GM12878 (cell line): ENCODE results near the gene AP3D1. TPM values are rescaled to one million over a fixed set of nuclear protein-coding genes. Genes with fewer than 3 reads are reported as not detected.

ENCODE experiments used
- BRCA1 ChIP-seq: IDR thresholded peaks from 2 replicates; pipeline ENCODE4 v1.6.1; 2011; ENCODE audit warnings: low read depth, low read length, improper control_type of control experiment
- CBX3 ChIP-seq: fragments of 200-600 bp; sonication (generic); IDR thresholded peaks from 2 replicates; pipeline ENCODE4 v1.6.1; 2016; ENCODE audit warnings: low read depth, borderline replicate concordance
- EGR1 ChIP-seq, 2 experiments: IDR thresholded peaks; 1 replicate in 1 of 2; 2 replicates in 1 of 2; pipeline ENCODE4 v1.6.1; 2011 to 2012; ENCODE audit warnings: low read depth in 2 of 2, low read length in 2 of 2, borderline replicate concordance in 1 of 2, mild to moderate bottlenecking in 1 of 2, moderate library complexity in 1 of 2
- FOXM1 ChIP-seq: IDR thresholded peaks from 2 replicates; pipeline ENCODE4 v1.6.1; 2012; ENCODE audit warnings: low read depth, mild to moderate bottlenecking, inconsistent platforms, low read length, moderate library complexity
- MTA3 ChIP-seq: IDR thresholded peaks from 2 replicates; pipeline ENCODE4 v1.6.1; 2012; ENCODE audit warnings: low read length, inconsistent platforms, borderline replicate concordance
- POLR2A ChIP-seq: IDR thresholded peaks from 2 replicates; pipeline ENCODE4 v1.6.1; 2011; ENCODE audit warnings: low read depth, mild to moderate bottlenecking, low read length
- RCOR1 ChIP-seq: conservative IDR thresholded peaks from 2 replicates; pipeline ENCODE4 v1.6.1; 2012; ENCODE audit warnings: low read depth, low read length, improper control_type of control experiment
- RELA ChIP-seq: fragments of 450-650 bp; IDR thresholded peaks from 2 replicates; pipeline ENCODE4 v1.8.0; 2014; ENCODE audit warnings: borderline replicate concordance; ENCODE audit not compliant: partially characterized antibody
- RFX5 ChIP-seq: IDR thresholded peaks from 2 replicates; pipeline ENCODE4 v1.6.1; 2011; ENCODE audit warnings: low read depth, low read length, improper control_type of control experiment
- SMAD5 ChIP-seq: IDR thresholded peaks from 2 replicates; pipeline ENCODE4 v1.6.1; 2016; ENCODE audit warnings: antibody characterized with exemption, low read depth
- SMARCA5 ChIP-seq: fragments of 450-650 bp; IDR thresholded peaks from 2 replicates; pipeline ENCODE4 v1.6.1; 2017; ENCODE audit warnings: mild to moderate bottlenecking
- YBX1 ChIP-seq: fragments of 450-650 bp; IDR thresholded peaks from 2 replicates; pipeline ENCODE4 v1.6.1; 2016; ENCODE audit warnings: antibody characterized with exemption
- ZNF24 ChIP-seq: fragments of 450-650 bp; IDR thresholded peaks from 2 replicates; pipeline ENCODE4 v1.6.1; 2017; ENCODE audit warnings: antibody characterized with exemption, mild to moderate bottlenecking
- ZNF274 ChIP-seq: IDR thresholded peaks from one replicate; pipeline ENCODE4 v1.8.0; 2011; ENCODE audit not compliant: insufficient read length, insufficient read depth
- polyA plus RNA-seq, 11 experiments: library from polyadenylated mRNA; depleted of rRNA in 4 of 11; unstranded in 6 of 11; stranded (reverse) in 5 of 11; fragments of >200 nt; fragmentation: Nextera tagmentation in 4 of 11; fragmentation: Illumina TruSeq in 1 of 11; extraction: Ambion mirVana in 4 of 11; extraction: Trizol in 1 of 11; gene quantifications; 1 replicate in 1 of 11; 2 replicates in 10 of 11; pipeline versions ENCODE4 v1.2.1 to v1.2.3, GENCODE V29; 2011 to 2016; ENCODE audit warnings: inconsistent platforms in 2 of 11, missing spikeins in 2 of 11, low read depth in 1 of 11
- total RNA-seq, 4 experiments: library from RNA; depleted of rRNA in 3 of 4; stranded (reverse); fragments of >200 nt in 3 of 4; fragmentation: Illumina TruSeq in 1 of 4; extraction: Trizol in 1 of 4; gene quantifications; 2 replicates each; pipeline versions ENCODE4 v1.2.1 to v1.2.3, GENCODE V29; 2013 to 2021
- TF ChIP-seq, protein P1 (sequence below): IDR thresholded peaks from 2 replicates; pipeline ENCODE4 v1.6.1; 2011; ENCODE audit warnings: borderline replicate concordance, low read depth, mild to moderate bottlenecking, moderate library complexity, low read length; ENCODE audit not compliant: insufficient read depth, poor library complexity, severe bottlenecking
- TF ChIP-seq, protein P2 (sequence below): fragments of 450-650 bp; conservative IDR thresholded peaks from 2 replicates; pipeline ENCODE4 v1.6.1; 2017; ENCODE audit warnings: mild to moderate bottlenecking, moderate library complexity
- TF ChIP-seq, protein P3 (sequence below): IDR thresholded peaks from 2 replicates; pipeline ENCODE4 v1.6.1; 2012; ENCODE audit warnings: low read depth, low read length, improper control_type of control experiment
- TF ChIP-seq, protein P4 (sequence below): fragments of 450-650 bp; IDR thresholded peaks from 2 replicates; pipeline ENCODE4 v1.6.1; 2017; ENCODE audit warnings: mild to moderate bottlenecking, low read depth, inconsistent platforms; ENCODE audit not compliant: poor library complexity, severe bottlenecking
- TF ChIP-seq, protein P5 (sequence below): fragments of 150-350 bp; IDR thresholded peaks from 2 replicates; pipeline ENCODE4 v1.6.1; 2016; ENCODE audit warnings: low read depth, low read length

AP3D1 gene
- total and polyA plus RNA-seq, 10 of the 15 experiments (the other 5 are each of a cell fraction or from before 2014, with no cell fraction given), result 1.5 to 108 (median 59.1) TPM

DNA sequence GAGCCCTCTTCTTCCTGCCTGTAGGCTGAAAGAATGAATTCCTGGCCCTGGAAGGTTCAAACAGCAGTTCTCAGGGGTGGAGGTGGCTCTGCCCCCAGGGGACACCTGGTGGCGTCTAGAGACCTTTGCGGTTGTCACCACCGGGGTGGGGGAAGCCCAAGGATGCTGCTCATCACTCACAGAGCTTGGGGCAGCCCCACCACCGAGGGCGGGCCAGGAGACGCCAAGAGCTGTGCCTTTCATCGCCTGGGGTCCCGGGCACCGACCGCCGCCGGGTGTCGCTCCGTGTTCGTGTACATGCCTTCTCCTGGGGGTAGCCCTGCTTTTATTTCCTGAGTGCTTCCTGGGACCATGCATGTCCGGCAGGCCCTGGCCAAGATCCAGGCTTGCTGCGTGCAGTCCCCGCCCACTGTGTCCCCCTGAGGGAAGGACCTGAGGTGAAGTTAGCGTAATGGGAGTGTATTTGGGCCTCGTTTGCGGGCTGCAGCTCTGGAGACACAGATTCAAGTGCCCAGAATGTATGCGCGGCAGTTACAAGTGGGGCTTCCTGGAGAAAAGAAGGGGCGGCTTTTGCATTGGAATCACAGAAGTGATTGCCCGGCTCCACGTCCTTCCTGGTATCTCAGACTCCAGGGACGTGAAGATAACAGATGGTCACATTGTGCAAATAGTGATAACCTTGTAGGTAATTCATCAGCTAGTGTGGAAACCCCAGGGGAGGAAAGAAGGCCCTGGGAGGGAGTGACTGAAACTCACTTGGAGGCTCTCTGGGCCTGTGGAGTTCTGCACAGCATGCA lies 20.2 kb upstream of the AP3D1 start (continued):
- TF ChIP-seq POLR2A, result peak; percentile 65; the same call in 1 of the 2 replicates
- TF ChIP-seq, protein P1, sequence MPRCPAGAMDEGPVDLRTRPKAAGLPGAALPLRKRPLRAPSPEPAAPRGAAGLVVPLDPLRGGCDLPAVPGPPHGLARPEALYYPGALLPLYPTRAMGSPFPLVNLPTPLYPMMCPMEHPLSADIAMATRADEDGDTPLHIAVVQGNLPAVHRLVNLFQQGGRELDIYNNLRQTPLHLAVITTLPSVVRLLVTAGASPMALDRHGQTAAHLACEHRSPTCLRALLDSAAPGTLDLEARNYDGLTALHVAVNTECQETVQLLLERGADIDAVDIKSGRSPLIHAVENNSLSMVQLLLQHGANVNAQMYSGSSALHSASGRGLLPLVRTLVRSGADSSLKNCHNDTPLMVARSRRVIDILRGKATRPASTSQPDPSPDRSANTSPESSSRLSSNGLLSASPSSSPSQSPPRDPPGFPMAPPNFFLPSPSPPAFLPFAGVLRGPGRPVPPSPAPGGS, result peak; percentile 100
- TF ChIP-seq BRCA1, result no peak
- TF ChIP-seq, protein P2, sequence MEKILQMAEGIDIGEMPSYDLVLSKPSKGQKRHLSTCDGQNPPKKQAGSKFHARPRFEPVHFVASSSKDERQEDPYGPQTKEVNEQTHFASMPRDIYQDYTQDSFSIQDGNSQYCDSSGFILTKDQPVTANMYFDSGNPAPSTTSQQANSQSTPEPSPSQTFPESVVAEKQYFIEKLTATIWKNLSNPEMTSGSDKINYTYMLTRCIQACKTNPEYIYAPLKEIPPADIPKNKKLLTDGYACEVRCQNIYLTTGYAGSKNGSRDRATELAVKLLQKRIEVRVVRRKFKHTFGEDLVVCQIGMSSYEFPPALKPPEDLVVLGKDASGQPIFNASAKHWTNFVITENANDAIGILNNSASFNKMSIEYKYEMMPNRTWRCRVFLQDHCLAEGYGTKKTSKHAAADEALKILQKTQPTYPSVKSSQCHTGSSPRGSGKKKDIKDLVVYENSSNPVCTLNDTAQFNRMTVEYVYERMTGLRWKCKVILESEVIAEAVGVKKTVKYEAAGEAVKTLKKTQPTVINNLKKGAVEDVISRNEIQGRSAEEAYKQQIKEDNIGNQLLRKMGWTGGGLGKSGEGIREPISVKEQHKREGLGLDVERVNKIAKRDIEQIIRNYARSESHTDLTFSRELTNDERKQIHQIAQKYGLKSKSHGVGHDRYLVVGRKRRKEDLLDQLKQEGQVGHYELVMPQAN, result peak; percentile 58; the same call in 1 of the 2 replicates
- TF ChIP-seq YBX1, result peak; percentile 99
- TF ChIP-seq RFX5, result 0 out of 2 replicates have a peak, but pooled peaks have one; percentile 39
- no peak for TF ChIP-seq SMAD5
- TF ChIP-seq FOXM1, result peak; percentile 88; the same call in 1 of the 2 replicates
- TF ChIP-seq, protein P3, sequence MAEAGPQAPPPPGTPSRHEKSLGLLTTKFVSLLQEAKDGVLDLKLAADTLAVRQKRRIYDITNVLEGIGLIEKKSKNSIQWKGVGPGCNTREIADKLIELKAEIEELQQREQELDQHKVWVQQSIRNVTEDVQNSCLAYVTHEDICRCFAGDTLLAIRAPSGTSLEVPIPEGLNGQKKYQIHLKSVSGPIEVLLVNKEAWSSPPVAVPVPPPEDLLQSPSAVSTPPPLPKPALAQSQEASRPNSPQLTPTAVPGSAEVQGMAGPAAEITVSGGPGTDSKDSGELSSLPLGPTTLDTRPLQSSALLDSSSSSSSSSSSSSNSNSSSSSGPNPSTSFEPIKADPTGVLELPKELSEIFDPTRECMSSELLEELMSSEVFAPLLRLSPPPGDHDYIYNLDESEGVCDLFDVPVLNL, result no peak
- TF ChIP-seq EGR1 (IDR thresholded peaks at IDR 0.05; ENCODE audit: borderline replicate concordance in 1 of 2, low read depth in 2 of 2, low read length in 2 of 2), result peak in 1 of 2 experiments; percentile 86; a peak in 2 of 3 replicates
- TF ChIP-seq, protein P4, sequence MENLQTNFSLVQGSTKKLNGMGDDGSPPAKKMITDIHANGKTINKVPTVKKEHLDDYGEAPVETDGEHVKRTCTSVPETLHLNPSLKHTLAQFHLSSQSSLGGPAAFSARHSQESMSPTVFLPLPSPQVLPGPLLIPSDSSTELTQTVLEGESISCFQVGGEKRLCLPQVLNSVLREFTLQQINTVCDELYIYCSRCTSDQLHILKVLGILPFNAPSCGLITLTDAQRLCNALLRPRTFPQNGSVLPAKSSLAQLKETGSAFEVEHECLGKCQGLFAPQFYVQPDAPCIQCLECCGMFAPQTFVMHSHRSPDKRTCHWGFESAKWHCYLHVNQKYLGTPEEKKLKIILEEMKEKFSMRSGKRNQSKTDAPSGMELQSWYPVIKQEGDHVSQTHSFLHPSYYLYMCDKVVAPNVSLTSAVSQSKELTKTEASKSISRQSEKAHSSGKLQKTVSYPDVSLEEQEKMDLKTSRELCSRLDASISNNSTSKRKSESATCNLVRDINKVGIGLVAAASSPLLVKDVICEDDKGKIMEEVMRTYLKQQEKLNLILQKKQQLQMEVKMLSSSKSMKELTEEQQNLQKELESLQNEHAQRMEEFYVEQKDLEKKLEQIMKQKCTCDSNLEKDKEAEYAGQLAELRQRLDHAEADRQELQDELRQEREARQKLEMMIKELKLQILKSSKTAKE, result peak; percentile 86
- no peak for TF ChIP-seq ZNF274
- peak; percentile 56; the same call in 1 of the 2 replicates for TF ChIP-seq RCOR1
- TF ChIP-seq, protein P5, sequence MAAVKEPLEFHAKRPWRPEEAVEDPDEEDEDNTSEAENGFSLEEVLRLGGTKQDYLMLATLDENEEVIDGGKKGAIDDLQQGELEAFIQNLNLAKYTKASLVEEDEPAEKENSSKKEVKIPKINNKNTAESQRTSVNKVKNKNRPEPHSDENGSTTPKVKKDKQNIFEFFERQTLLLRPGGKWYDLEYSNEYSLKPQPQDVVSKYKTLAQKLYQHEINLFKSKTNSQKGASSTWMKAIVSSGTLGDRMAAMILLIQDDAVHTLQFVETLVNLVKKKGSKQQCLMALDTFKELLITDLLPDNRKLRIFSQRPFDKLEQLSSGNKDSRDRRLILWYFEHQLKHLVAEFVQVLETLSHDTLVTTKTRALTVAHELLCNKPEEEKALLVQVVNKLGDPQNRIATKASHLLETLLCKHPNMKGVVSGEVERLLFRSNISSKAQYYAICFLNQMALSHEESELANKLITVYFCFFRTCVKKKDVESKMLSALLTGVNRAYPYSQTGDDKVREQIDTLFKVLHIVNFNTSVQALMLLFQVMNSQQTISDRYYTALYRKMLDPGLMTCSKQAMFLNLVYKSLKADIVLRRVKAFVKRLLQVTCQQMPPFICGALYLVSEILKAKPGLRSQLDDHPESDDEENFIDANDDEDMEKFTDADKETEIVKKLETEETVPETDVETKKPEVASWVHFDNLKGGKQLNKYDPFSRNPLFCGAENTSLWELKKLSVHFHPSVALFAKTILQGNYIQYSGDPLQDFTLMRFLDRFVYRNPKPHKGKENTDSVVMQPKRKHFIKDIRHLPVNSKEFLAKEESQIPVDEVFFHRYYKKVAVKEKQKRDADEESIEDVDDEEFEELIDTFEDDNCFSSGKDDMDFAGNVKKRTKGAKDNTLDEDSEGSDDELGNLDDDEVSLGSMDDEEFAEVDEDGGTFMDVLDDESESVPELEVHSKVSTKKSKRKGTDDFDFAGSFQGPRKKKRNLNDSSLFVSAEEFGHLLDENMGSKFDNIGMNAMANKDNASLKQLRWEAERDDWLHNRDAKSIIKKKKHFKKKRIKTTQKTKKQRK, result no peak
- TF ChIP-seq CBX3, result no peak
- no peak; the same call in 1 of the 2 replicates for TF ChIP-seq MTA3
- TF ChIP-seq ZNF24, result peak; percentile 86
- 0 out of 2 replicates have a peak, but pooled peaks have one; percentile 41 for TF ChIP-seq SMARCA5
- peak; percentile 100 for TF ChIP-seq RELA
